Natural killer cell treated with Interleukin-12 subunit alpha and Interleukin-12 subunit beta and Interleukin-15 and Interleukin-18, amount 100 ng/mL, for 72 hours (primary cell): ENCODE measurements around the gene ALPI. TPM values are rescaled to one million over a fixed set of nuclear protein-coding genes. Genes with fewer than 3 reads are reported as not detected.
"Not testable (repeated sequence)": the region's sequence is repeated elsewhere in the genome, so short reads cannot be mapped to it uniquely, and the experiment has no call there.

Experiments
- ATAC-seq, 2 donors: fragments of 150-1000 bp; cut with Tn5 transposase in 1 of 2; sonication (Bioruptor Pico), chemical (Tn5 transposase) in 1 of 2; 2 replicates each; pipeline ENCODE4 v1.10.0; 2021
- DNase-seq: peaks from one replicate; pipeline ENCODE4 v3.0.0; 2022; ENCODE audit warnings: low spot score
- H3K27ac Mint-ChIP-seq, 2 donors: 1 replicate in 1 of 2; 2 replicates in 1 of 2; pipeline ENCODE4 v1.8.0; 2022; ENCODE audit warnings: mixed read lengths in 2 of 2, mild to moderate bottlenecking in 1 of 2, moderate library complexity in 1 of 2
- H3K27me3 Mint-ChIP-seq, 2 donors: 1 replicate in 1 of 2; 2 replicates in 1 of 2; pipeline ENCODE4 v1.8.0; 2022; ENCODE audit warnings: mixed read lengths in 2 of 2
- H3K36me3 Mint-ChIP-seq: one replicate; pipeline ENCODE4 v1.8.0; 2022; ENCODE audit warnings: mixed read lengths
- H3K4me1 Mint-ChIP-seq, 2 donors: 1 replicate in 1 of 2; 2 replicates in 1 of 2; pipeline ENCODE4 v1.8.0; 2022; ENCODE audit warnings: low read depth in 2 of 2, mixed read lengths in 2 of 2, mild to moderate bottlenecking in 1 of 2
- H3K4me3 Mint-ChIP-seq: one replicate; pipeline ENCODE4 v1.8.0; 2022; ENCODE audit warnings: mixed read lengths
- H3K9me3 Mint-ChIP-seq: 2 replicates; pipeline ENCODE4 v1.8.0; 2022; ENCODE audit warnings: mixed read lengths
- total RNA-seq, 2 donors: library from RNA; stranded (reverse); gene quantifications; one replicate each; pipeline ENCODE4 v1.2.3, GENCODE V29; 2022

ALPI gene
- total RNA-seq, 2 donors from 2014 or later: not detected

GRCh38 chr2:232417489-232417888 is 38.5 kb upstream of the ALPI start:
- Mint-ChIP-seq H3K9me3 (no peaks in the 10 kb centered on the region), H3K4me1 (peaks cover 0 to 6% of the 10 kb centered on the region in 2 donors)

GRCh38 chr2:232418056-232418455 is 37.9 kb upstream of the ALPI start:
- DNase-seq (no peak), ATAC-seq (no peak)
- H3K36me3 Mint-ChIP-seq: no peaks in the 10 kb centered on the region
- H3K9me3 Mint-ChIP-seq: no peaks in the 10 kb centered on the region
- H3K4me1 Mint-ChIP-seq: peaks cover 0 to 6% of the 10 kb centered on the region in 2 donors
- H3K4me3 Mint-ChIP-seq: no peak overlapping the region
- H3K27me3 Mint-ChIP-seq: peaks cover 23 to 34% of the 10 kb centered on the region in 2 donors
- no peak overlapping the region for H3K27ac Mint-ChIP-seq

More at GRCh38 chr2:232417489-232417888, 38.5 kb upstream of the ALPI start:
- Mint-ChIP-seq H3K36me3 (no peaks in the 10 kb centered on the region), H3K27ac (no peak overlapping the region), H3K27me3 (peaks cover 22 to 31% of the 10 kb centered on the region in 2 donors), H3K4me3 (no peak overlapping the region)
- no peak for ATAC-seq
- no peak for DNase-seq

- ATAC-seq: peak in 1 of 2 donors; percentile 17
- H3K27ac Mint-ChIP-seq: no peak overlapping the region
- DNase-seq: no peak
- no peaks in the 10 kb centered on the region for H3K36me3 Mint-ChIP-seq
- H3K27me3 Mint-ChIP-seq: peaks cover 20 to 28% of the 10 kb centered on the region in 2 donors
- no peaks in the 10 kb centered on the region for H3K9me3 Mint-ChIP-seq
- H3K4me3 Mint-ChIP-seq: no peak overlapping the region
- peaks cover 0 to 3% of the 10 kb centered on the region in 2 donors for H3K4me1 Mint-ChIP-seq
These were observed 37.3 kb upstream of the ALPI start for GRCh38 chr2:232418466-232419244.

GRCh38 chr2:232419245-232420072 is 36.5 kb upstream of the ALPI start:
- Mint-ChIP-seq H3K27ac (no peak overlapping the region), H3K9me3 (no peaks in the 10 kb centered on the region), H3K4me3 (no peak overlapping the region), H3K27me3 (peaks cover 22 to 25% of the 10 kb centered on the region in 2 donors), H3K36me3 (no peaks in the 10 kb centered on the region), H3K4me1 (peaks cover 0 to 3% of the 10 kb centered on the region in 2 donors)
- ATAC-seq: peak in 1 of 2 donors; percentile 24
- DNase-seq: no peak

GRCh38 chr2:232420073-232420454 is 35.9 kb upstream of the ALPI start:
- H3K27me3 Mint-ChIP-seq: peaks cover 22 to 25% of the 10 kb centered on the region in 2 donors
- no peak overlapping the region for H3K4me3 Mint-ChIP-seq
- peaks cover 0 to 3% of the 10 kb centered on the region in 2 donors for H3K4me1 Mint-ChIP-seq

GRCh38 chr2:232420463-232421188 is 35.3 kb upstream of the ALPI start:
- peaks cover 22 to 31% of the 10 kb centered on the region in 2 donors for H3K27me3 Mint-ChIP-seq
- no peaks in the 10 kb centered on the region for H3K9me3 Mint-ChIP-seq
- ATAC-seq (no peak), DNase-seq (no peak)
- peaks cover 0 to 3% of the 10 kb centered on the region in 2 donors for H3K4me1 Mint-ChIP-seq
- H3K4me3 Mint-ChIP-seq: no peak overlapping the region
- H3K36me3 Mint-ChIP-seq: no peaks in the 10 kb centered on the region
- no peak overlapping the region for H3K27ac Mint-ChIP-seq

More at GRCh38 chr2:232420073-232420454, 35.9 kb upstream of the ALPI start:
- DNase-seq: no peak
- H3K9me3 Mint-ChIP-seq: no peaks in the 10 kb centered on the region
- H3K27ac Mint-ChIP-seq: no peak overlapping the region
- no peak for ATAC-seq
- H3K36me3 Mint-ChIP-seq: no peaks in the 10 kb centered on the region

GRCh38 chr2:232421189-232421785 is 34.7 kb upstream of the ALPI start:
- no peak overlapping the region for H3K4me3 Mint-ChIP-seq
- ATAC-seq (no peak), DNase-seq (no peak)
- H3K9me3 Mint-ChIP-seq: no peaks in the 10 kb centered on the region
- H3K27me3 Mint-ChIP-seq: peaks cover 22 to 31% of the 10 kb centered on the region in 2 donors
- no peaks in the 10 kb centered on the region for H3K36me3 Mint-ChIP-seq
- H3K4me1 Mint-ChIP-seq: peaks cover 0 to 3% of the 10 kb centered on the region in 2 donors
- no peak overlapping the region for H3K27ac Mint-ChIP-seq

- H3K36me3 Mint-ChIP-seq: no peaks in the 10 kb centered on the region
- H3K27ac Mint-ChIP-seq: no peak overlapping the region
- no peak for DNase-seq
- ATAC-seq: no peak
- peaks cover 20 to 31% of the 10 kb centered on the region in 2 donors for H3K27me3 Mint-ChIP-seq
- H3K9me3 Mint-ChIP-seq: no peaks in the 10 kb centered on the region
- peaks cover 0 to 3% of the 10 kb centered on the region in 2 donors for H3K4me1 Mint-ChIP-seq
- H3K4me3 Mint-ChIP-seq: no peak overlapping the region
These were observed 33.9 kb upstream of the ALPI start for GRCh38 chr2:232422051-232422450.

- H3K27me3 Mint-ChIP-seq: peaks cover 19 to 30% of the 10 kb centered on the region in 2 donors
- not testable (repeated sequence) for ATAC-seq
These were observed 33.0 kb upstream of the ALPI start for GRCh38 chr2:232422996-232423395.

GRCh38 chr2:232423407-232423806 is 32.5 kb upstream of the ALPI start:
- H3K36me3 Mint-ChIP-seq, H3K4me1 Mint-ChIP-seq, H3K4me3 Mint-ChIP-seq, H3K9me3 Mint-ChIP-seq, DNase-seq, ATAC-seq, H3K27ac Mint-ChIP-seq: not testable (repeated sequence)
- peaks cover 15 to 26% of the 10 kb centered on the region in 2 donors for H3K27me3 Mint-ChIP-seq

More at GRCh38 chr2:232422996-232423395, 33.0 kb upstream of the ALPI start:
- not testable (repeated sequence) for H3K36me3 Mint-ChIP-seq, H3K4me1 Mint-ChIP-seq, H3K4me3 Mint-ChIP-seq, DNase-seq, H3K27ac Mint-ChIP-seq, H3K9me3 Mint-ChIP-seq

GRCh38 chr2:232431705-232432590 is 24.0 kb upstream of the ALPI start:
- Mint-ChIP-seq H3K27me3 (no peaks in the 10 kb centered on the region), H3K4me1 (no peaks in the 10 kb centered on the region)

GRCh38 chr2:232432598-232433184 is 23.3 kb upstream of the ALPI start:
- DNase-seq (no peak), ATAC-seq (peak in 1 of 2 donors; percentile 9)
- Mint-ChIP-seq H3K4me1 (no peaks in the 10 kb centered on the region), H3K27ac (no peak overlapping the region), H3K27me3 (no peaks in the 10 kb centered on the region), H3K4me3 (no peak overlapping the region), H3K9me3 (no peaks in the 10 kb centered on the region), H3K36me3 (no peaks in the 10 kb centered on the region)

More at GRCh38 chr2:232431705-232432590, 24.0 kb upstream of the ALPI start:
- no peaks in the 10 kb centered on the region for H3K9me3 Mint-ChIP-seq
- H3K27ac Mint-ChIP-seq: no peak overlapping the region
- H3K36me3 Mint-ChIP-seq: no peaks in the 10 kb centered on the region
- no peak for DNase-seq
- H3K4me3 Mint-ChIP-seq: no peak overlapping the region
- peak in 1 of 2 donors; percentile 20 for ATAC-seq
